GM18520 (cell line): ENCODE data around the gene TNFRSF19.
"Not testable (repeated sequence)": the region's sequence is repeated elsewhere in the genome, so short reads cannot be mapped to it uniquely, and the experiment has no call there.

Source experiments
- ATAC-seq: cut with Tn5 transposase; IDR thresholded peaks from one replicate; pipeline ENCODE4 v1.9.1; 2021; ENCODE audit not compliant: unreplicated experiment

TNFRSF19 gene

DNA sequence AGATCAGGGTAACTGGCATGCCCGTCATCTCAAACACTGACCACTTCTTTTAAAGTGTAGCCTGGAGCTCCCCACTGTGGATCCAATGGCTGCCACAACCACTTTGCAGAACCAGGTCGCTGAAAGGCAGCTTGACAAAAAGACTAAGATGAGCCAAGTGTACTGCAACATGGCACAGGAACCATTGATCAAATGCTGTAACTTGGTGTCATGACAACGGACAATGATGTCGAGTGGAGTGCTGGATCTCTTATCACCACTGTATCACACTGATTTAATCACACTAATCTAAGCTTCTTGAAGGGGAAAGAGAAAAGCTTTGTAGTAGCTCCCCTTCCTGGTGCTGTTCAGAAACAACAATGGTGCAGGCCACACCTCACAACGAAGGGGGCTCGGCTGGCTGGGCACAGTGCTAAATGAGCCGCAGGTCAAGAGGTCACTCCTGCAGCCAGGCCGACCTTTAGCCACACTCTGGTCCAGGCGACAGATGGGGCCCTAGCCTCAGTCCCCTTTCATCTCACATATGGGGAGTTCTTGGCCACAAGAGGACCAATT, 2.2 kb upstream of the TNFRSF19 start:
- ATAC-seq = no peak

DNA sequence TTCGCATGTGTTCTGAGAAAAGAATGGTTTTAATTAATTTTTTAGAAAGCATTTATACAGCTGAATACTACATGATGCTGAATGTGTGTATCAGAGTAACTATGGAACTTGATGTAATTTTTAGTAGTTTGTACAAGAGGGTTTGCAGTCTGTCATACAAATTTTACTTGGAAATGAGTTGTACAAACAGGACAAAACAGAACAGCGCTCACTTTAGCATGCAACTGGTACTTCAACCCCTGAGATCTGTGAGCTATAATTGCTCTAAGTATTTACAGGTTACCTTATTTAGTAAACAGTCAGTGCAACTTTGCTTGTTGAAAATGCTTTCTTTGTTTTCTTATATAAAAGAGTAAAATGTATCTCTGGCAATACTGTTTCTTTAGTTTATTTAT, 706 bp downstream of the TNFRSF19 start:
- no peak for ATAC-seq

DNA sequence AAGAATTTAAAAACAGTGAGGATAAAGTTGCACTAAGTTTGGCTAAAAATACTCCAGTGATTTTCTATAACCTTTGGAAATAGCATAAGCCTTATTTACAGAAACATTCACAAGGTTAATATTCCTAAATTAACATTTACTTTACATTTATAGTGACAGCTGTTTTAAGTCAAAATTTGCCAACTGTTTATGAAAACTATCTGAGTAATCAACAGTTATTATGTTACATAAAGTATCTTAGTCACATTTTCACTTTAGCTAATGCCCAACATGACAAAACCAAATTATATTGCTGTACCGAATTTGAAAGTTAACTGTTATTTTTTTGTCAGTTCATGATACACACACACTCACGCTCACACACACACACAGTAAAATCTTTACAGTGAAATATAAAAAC, 1.2 kb downstream of the TNFRSF19 start:
- no peak for ATAC-seq

DNA sequence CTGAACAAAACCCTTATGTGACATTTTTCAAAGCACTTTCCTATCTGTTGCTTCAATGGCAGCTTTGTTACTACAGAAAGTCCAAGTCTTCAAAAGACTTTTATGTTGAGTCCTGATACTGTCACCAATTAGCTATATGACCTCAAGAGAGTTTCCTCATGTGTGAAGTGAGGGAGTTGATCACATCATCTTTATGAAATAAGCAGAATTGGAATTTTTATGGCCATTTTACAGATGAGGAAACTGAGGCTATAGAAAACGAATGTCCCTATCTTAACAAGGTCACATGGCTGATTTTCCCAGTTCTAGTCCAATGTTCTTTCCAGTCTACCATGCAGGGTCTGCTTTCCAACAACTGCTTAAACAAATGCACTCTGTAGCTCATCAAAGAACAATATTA, 2.6 kb downstream of the TNFRSF19 start:
- no peak for ATAC-seq

DNA sequence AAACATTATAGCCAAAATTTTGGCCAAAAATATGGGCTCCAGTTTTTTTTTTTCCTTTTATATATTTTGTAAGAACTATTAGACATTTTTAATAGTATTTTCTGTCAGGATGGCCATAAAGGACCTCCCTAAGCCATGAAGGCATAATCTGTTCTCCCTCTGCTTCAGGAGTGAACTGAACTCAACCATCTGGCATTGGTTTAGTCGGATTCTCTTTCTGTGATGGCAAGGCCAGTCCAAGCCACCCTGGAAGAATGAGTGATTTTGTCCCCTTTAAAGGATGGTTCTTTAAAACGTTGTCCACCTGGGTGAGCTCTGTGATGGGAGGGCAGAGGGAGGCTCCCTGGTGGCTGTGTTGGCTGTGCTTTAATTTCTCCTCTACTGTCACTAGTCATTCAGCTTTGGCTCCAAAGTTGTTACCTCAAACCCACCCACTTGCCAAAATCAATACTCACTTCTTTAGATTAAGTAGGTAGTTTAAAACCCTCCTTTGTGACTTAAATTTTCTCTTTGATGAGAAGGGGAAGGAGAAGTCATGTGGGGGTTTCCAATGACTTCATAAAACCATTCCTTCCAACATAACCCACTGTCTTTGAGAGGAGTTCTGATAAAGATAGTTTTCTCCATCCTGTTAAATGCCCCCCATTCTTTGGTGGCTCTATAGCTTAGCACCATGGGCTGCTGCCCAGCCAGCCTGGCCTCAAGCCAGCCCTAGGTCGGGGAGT, 4.4 kb downstream of the TNFRSF19 start:
- no peak for ATAC-seq

DNA sequence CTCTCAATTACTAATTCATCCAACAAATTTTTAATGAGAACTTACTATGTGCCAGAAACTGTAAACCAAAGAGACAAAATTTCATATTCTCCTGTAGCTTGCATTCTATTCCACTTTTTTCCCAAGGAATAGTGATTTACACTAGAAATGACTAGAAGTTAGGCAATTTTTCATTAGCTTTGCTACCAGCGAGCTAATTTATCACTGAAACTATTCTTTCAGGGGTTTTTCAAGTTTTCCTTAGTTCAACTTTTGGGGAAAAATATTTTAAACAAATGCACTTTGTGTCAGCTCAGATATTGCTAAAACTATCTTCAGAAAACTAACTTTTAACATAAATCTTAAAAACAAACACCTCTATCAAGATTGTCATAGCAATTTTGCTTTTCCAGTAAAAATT, 5.4 kb downstream of the TNFRSF19 start:
- no peak for ATAC-seq

DNA sequence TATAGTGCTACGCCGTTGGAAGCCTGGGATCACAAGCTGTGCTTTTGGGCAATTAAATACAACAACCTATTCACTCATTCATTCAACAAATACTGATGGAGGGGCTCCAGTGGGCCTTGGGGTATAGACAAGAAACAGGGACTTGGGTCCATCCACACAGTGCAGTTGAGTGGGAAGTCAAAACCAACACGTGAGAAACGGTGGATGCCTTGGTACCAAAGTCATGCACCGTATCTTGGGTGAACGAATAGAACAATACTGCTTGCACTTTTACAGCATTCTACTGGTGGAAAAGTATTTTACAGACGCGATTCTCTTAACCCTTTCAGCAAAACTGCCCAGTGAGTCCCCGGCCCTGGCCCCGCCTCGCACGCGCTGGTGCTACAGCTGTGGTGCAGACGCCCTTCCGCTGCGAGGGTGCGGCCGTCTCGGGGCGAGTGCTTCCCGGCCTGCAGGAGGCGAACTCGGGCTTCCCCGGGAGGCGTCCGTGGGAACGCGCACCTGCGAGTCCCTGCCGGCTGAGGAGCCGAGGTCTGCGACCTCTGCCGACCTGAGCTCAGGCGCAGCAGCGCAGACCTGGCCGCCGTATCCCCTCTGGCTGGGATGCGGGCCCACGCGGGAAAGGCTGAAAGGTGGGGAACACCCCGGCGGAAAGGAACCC, 8.3 kb downstream of the TNFRSF19 start:
- ATAC-seq = peak; percentile 25

DNA sequence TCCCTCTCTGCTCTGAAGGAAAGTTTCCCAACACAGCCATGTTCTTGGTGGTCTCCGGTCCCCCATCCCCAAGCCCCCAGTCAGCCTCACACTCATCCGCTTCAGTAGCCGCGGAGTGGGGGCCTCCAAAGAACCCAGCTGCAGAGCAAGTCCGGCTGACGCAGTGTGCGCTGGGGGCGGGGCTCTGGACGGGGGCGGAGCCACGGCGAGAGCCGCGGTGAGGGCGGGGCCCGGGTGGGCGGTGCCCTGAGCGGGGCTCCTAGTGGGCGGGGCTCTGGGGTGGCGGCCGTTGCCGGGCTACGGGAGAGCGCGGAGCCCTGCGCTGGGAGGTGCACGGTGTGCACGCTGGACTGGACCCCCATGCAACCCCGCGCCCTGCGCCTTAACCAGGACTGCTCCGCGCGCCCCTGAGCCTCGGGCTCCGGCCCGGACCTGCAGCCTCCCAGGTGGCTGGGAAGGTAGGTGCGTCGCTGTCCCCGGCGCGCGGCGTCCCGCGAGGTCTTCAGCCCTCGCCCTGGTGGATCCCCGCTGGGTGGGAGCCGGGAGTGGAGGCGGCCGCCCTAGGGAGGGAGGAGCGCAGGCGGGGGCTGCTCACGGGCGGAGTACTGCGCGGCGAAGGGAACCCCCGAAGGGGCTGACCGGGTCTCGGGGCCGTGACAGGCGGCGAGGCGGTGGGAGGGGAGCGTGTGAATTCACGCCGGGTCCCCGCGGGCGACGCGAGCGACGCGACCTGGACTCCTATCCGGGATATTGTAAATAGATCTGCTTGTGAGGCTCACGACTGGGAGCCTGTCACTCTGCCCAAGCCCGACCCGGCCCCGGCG, 9.1 kb downstream of the TNFRSF19 start:
- peak; percentile 71 for ATAC-seq

DNA sequence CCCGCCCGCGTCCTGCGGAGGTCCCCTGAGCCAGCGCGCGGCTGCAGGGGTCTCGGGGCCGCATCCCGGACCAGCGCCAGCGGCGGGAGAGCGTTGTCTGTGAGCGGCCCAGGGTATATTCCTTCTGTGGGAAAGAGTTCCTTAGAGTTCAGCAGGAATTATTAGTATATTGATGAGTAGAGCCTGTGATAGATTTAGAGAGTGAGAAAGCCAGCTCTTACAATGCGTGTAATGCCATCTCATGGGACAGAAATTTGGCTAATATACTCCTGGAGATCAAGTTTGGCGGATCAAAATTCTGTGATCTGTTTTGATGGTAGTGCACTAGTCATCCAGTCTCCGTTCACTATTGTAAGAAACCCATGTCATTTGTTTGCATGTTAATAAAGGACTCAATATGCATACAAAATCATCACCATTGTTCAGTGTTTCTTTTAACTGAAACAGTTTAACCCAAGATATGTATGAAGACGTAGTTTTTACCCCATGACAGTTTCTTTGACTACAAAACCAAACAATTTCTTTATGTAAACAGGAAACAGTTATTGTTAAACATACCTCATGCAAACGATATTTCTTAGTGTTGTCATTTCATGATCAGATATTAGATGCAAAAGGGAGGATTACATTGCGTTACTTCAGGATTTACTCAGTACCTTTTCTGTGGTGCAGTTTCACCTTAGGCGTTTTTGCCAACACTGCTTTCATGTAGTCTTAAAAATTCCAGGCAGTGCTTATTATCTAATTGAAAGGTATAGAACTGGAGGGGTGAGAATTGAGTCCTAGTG, 9.9 kb downstream of the TNFRSF19 start:
- ATAC-seq = no peak

DNA sequence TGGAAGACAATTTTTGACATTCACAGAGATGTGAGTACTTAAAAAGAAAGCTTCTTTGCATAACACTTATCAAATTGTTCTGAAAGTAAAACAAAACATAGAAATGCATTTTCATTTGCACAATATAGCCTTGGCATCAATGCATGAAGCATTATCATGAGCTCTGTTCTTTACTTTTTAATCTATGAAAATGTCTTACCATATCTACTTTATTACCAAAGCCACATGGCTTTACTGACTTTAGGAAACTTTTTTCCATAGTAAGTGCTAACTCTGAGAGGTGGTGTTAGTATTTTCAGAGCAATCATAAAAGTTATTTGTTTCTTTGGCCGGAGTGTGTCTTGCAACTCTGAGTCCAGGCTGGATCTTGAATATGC, 10.5 kb downstream of the TNFRSF19 start:
- no peak for ATAC-seq

DNA sequence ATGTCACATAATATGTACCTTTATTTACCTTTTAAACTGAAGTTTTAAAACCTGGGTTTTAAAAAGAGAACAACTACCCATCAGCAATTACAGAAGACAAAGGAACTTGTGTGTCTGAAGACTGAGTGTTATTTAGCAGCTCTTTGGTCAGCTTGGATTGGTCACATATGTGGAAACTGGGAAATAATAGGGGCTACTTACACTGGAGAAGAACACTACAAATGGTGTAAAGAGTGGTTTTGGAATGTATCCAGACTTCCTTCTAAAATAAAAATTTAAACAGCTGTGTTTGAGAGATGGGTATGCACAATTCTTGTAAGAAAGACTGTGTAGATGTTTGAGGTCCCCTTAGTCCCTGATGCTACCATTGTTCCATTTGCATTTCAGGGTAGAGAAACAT, 13.3 kb downstream of the TNFRSF19 start:
- ATAC-seq = no peak

DNA sequence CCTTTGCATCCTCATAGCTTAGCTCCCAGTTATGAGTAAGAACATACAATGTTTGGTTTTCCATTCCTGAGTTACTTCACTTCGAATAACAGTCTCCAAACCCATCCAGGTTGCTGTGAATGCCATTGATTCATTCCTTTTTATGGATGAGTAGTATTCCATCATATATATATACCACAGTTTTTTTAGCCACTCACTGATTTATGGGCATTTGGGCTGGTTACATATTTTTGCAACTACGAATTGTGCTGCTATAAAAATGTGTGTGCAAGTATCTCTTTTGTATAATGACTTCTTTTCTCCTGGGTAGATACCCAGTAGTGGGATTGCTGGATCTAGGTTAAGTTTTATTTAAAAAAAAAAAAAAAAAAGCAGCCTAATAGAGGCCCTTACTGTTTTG, 14.1 kb downstream of the TNFRSF19 start:
- no peak for ATAC-seq

DNA sequence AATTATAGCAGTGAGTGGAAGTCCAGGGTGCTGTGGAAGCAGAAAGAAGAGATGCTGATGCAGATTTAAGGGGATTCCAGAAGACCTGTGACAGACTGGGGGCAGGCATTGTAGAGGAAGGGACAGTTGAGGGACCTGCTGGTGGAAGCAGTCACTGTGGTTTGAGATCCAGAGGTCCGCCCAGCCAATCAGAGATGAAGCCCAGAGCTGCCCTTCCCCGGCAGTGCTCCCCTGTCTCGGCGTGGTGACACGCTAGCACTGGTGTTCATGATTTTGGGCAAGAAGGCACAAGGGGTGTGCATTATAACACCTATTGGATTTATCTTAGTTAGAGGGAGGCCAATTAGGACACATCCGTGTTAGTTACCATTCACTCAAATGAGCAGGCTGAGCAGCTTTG, 16.1 kb downstream of the TNFRSF19 start:
- ATAC-seq = no peak

DNA sequence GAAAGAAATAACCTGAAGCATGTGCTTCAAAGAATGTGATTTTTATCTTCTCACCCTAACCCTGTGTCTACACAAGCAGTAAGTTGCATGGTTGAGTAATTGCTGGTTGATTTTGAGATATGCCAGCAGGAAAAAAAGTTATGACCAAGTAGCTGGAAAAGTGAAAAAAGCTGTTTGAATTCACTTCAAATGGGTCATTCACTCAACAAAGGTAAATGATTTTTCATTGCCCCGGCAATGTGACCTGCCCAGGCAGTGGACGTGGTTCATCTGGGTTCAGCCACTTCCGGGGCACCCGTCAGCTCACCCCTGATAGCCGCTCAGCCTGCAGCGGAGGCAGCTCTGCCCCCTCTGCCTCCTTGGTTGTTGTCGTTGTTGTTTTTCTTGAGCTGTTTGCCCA, 18.5 kb downstream of the TNFRSF19 start:
- no peak for ATAC-seq

DNA sequence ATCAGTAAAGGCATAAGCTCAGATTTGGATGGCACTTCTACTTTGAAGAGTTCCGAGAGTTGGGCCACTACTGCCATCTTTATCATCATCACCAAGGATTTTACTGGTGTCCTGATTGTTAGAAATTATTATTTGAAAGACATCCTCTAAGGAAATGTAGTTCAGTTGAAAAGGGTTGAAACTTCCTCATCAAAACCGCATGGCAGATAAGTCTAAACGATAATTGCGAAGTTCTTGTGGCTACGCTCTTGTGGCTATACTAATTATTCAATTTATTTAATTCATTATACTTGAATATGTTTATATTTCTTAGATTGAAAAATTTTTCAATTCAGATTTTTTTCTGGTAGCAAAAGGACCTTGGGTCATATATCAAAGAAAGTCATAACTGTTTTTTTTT, 22.4 kb downstream of the TNFRSF19 start:
- ATAC-seq = no peak

DNA sequence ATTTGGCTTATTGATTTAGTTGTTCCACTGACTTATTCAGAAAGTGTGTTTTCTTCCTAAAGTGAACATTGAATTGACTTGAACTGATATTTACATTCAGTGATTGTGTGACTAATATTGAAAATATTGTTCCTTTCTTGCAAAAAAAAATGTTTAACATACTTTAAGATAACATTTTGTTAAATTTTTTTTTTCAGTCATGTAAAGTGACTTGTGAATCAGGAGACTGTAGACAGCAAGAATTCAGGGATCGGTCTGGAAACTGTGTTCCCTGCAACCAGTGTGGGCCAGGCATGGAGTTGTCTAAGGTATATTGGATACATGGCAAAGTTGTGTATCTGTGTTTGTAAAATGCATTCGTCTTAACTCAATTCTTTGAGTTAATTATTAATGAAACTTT, 22.9 kb downstream of the TNFRSF19 start:
- ATAC-seq = no peak

DNA sequence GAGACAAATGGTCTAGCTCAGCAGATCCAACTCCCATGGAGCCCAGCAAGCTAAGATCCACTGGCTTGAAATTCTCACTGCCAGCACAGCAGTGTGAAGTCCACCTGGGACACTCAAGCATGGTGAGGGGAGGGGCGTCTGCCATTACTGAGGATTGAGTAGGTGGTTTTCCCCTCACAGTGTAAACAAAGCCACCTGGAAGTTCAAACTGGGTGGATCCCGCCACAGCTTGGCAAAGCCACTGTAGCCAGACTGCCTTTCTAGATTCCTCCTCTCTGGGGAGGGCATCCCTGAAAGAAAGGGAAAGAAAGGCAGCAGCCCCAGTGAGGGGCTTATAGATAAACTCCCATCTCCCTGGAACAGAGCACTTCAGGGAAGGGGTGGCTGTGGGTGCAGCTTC, 24.1 kb downstream of the TNFRSF19 start:
- ATAC-seq = not testable (repeated sequence)

DNA sequence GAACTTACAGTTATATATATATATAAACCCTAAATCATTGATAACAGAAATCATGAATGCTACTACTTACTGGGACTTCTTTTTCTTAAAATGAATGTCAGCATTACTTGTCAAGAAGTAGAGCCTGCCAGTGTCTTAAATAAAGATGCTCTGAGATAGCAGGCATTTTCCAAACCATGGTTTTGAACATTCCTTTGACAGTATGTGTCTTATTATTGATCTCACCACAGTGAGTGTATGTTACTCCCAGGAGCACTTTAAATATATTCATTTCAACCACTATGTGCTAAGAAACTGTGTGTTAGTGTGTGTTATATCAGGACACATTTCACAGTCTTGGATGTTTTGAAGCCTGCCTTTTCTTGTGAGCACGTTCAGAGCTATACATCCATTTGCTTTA, 28.2 kb downstream of the TNFRSF19 start:
- ATAC-seq = no peak

DNA sequence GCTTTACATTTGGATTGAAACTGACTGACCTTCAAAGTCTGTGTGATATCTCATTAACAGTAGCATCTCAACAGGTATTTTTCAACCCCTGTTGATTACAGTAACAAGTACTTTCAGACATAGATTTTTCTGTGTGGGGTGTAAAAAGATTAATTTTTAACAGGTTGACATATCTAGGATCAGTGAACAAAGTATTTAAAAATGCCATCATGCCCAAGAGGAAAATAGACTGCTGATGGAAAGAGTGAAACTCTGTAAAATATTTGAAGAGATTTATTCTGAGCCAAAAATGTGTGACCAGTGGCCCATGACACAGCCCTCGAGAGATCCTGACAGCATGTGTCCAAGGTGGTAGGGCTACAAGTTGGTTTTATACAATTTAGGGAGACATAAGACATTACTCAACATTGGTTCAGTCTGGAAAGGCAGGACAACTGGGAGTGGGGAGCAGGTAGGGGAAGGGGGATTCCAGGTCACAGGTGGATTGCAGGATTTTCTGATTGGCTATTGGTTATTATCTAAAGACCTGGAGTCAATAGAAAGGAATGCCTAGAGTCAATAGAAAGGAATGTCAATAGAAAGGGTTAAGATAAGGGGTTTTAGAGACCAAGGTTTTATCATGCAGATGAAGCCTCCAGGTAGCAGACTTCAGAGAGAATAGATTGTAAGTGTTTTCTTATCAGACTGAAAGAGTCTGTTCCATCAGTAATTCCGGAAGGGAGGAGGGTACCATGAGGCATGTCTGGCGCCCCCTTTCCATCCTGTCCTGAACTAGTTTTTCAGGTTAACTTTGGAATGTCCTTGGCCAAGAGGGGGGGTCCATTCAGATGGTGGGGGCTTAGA, 29.1 kb downstream of the TNFRSF19 start:
- ATAC-seq = no peak

DNA sequence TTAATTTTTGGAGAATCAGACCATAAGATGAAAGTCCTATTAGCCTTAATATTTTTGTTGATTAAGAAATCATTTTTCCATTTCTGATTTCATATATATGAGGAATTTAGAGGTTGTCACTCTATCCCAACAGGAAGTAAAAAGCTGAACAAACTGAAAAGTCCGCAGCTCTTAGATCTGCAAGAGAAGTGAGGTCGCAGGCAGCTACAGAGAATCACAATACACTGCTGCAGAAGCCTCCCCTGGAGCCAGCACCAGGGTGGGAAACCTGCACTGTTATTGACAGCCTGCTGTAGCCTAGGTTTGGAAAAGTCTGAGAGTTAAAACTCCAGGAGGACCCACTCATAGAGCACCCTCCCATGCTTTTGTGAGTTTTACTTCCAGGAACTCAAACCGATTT, 29.9 kb downstream of the TNFRSF19 start:
- ATAC-seq = no peak
